K562 treated with DMSO at 1 percent for 12 hours (cell line): ENCODE results near the gene DSC2. TPM values are rescaled to one million over a fixed set of nuclear protein-coding genes. Genes with fewer than 3 reads are reported as not detected.

Source experiments
- total RNA-seq: library from RNA; unstranded; fragments of 300-600 nt; gene quantifications from 2 replicates; pipeline ENCODE4 v1.2.3, GENCODE V29; 2022; ENCODE audit not compliant: insufficient read depth

The DSC2 gene
- 2.2 and 8.8 TPM in 2 replicates for total RNA-seq

DNA sequence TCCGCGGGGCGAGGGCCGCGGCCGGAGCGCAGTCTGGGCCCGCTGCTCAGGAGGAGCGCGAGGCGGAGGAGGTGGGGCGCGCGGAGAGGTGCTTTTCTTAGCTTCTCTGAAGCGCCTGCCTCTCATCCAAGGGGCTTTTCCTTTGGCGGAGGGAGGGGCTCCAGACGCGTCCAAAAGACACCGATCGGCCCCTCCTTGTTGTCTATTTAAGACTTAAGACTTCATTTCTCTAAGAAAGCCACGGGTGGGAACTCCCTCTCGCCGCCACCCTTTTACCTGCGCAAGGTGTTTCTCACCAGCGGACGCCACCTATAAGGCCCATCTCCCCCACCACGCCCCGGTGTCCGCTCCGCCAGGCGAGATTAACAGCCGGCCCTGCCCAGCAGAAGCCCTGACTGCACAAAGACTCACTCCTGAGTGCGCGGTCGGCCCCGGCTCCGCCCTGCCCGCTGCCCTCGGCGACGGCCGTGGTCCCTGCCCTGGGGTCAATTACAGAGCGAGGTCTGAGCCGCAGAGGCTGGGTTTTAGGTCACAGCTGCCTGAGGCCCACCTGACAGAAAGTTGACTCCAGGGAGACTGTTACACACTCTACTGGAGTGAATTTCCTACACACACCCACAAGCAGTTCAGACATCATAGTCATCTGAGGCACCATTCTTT lies at the start of gene DSC2:
Gene DSC2, minus strand, starts transcription at position 397 of the 660 bp plus-strand sequence. CDS start 450 bp downstream, outside the sequence.

DNA sequence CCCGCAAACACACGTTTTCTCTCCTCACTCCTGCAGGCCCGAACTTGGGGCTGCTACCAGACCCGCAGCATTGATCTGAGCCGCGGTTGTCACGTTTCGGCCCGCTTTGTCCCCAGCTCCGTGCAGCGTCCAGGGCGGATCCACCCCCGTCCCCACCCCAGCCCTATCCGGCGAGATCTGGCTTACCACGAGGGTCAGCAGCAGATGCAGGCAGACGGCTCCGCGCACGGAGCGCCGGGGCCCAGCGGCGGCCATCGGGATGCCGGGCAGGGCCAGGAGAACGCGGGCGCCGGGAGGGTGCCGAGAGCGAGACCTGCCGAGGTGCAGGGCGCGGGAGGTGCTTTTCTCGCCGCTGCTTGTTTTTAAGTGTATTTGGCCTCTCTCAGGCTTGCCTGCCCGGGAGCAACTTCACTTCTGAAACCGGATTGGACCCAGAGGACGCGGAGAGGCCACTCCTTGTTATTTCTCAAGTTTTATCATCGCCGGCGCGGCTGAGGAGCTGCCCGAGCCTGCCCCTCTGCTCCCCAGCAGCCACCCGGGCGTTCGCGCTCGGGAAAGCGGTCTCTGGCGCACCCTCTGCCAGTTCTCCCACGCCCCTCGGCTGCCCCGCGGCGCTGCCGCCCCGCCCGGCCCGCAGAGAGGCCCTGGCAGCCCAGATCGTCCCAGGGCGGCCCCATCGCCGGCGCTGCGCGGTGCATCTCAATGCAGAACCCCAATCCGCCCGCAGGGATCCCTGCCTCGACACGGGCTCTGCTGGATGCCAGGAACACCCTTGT lies 59.6 kb downstream of the DSC2 start, which contains the start of gene DSC3:
Gene DSC3, minus strand, starts transcription at position 337 of the 776 bp plus-strand sequence. Its CDS starts 82 bp downstream, at position 255.

Other genes starting within 250 kb of the DSC2 start
- 0.19 TPM in 1 of 2 replicates, not detected in the other for gene DSC3, start 59.7 kb downstream of the DSC2 start, total RNA-seq
- 0.22 TPM in 1 of 2 replicates, not detected in the other for gene DSC1, start 60.4 kb upstream of the DSC2 start, total RNA-seq
- not detected in 2 replicates for gene DSG1, start 215.7 kb upstream of the DSC2 start, total RNA-seq